GM12872 (cell line): ENCODE data around the gene PPP4R4.

Experiments used
- CTCF ChIP-seq: IDR thresholded peaks from 3 replicates; pipeline ENCODE4 v1.5.1; 2011; ENCODE audit warnings: low read depth, mild to moderate bottlenecking, low read length, moderate library complexity; ENCODE audit not compliant: insufficient read depth

Gene PPP4R4

GRCh38 chr14:94145902-94146527 is 28.1 kb upstream of the PPP4R4 start:
- TF ChIP-seq CTCF, result no peak

- TF ChIP-seq CTCF, result no peak
These were observed 21.4 kb upstream of the PPP4R4 start for GRCh38 chr14:94152676-94153075.

DNA sequence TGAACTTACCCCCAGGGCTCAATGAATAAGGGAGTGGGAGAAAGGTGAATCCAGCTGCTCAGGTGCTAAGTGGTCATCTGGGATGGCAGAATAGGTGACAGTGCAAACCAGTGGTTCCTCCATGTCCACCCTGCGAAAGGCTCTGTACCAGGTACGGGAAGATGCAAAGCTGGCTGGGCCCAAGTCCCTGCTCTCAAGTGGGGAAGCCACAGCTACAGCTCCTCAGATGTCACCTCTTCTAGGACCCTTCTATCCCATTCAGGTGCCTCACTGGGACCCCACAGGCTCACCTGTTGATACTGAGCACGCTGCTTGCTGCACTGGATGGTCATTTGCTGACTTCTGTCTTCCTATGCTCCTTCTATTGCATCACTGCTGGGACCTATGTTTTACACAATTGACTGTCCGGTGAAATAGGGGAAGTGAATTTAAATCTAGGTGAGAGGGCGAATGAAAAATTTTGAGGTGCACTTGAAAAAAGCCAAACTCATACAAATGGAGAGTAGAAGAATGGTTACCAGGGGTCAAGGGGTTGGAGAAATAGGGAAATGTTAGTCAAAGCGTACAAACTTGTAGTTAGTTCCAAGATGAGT is 20.3 kb upstream of the PPP4R4 start:
- TF ChIP-seq CTCF, result no peak

DNA sequence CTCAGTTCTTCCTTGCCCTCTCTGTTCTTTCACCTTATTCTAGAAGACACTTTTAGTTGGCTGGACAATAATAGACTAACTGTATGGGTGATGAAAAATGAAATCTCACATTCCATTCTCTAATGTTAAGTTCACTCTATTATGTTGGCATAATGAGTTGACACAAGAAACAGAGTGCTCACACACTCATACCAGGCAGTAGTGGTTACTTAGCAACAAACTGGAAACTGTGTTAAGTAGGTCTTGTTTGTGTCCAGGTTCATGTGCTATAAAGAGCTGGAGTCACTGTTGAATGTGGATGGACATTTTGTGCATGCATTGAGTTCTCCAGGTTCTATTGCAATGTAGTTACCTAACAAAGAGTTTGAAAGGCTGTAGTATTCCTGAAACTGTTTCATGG is 16.9 kb upstream of the PPP4R4 start:
- no peak for TF ChIP-seq CTCF

DNA sequence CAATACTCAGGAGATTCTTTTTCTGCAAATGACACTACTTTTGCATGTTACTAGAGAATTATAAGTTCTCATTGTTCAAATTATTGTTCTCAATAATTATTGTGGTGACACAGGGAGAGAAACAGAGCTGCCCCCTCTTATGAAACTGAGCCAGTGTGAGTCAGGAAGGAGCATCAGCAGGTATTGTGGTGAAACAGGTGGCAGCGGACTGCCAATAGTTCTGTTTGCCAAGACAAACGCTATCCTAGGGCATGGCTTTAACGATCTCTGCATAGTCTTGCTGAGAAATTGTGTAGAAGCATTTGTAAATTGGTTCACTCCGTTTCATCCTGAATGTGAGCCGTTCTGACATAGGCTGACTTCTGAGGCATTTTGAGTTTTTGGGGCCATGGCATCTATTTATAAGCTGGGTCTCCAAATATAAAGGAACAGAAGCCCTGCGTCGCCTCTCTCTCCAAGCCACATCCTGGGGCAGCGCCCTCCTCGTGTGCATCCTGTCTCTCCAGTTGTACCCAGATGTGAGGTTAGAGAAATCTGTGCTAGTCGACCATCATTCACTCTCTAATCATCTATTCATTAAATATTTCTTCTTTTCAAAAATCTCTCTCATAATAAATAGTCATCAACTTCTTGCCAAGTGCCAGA is 15.8 kb upstream of the PPP4R4 start:
- no peak for TF ChIP-seq CTCF

DNA sequence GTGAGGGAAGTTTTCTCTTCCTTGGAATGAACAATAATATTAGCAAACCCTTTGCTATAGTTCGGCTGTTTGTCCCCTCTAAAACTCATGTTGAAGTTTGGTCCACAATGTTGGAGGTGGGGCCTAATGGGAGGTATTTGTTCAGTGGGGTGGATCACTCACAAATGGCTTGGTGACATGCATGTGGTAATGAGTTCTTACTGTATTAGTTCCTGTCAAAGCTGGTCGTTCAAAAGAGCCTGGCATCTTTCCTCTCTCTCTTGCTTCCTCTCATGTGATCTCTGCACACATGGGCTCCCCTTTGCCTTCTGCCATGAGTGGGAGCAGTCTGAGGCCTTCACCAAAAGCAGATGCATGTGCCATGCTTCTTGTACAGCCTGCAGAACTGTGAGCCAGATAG is 13.1 kb upstream of the PPP4R4 start:
- TF ChIP-seq CTCF, result no peak

GRCh38 chr14:94161981-94162380 is 12.1 kb upstream of the PPP4R4 start:
- no peak for TF ChIP-seq CTCF
